SK-N-MC (cell line): ENCODE data around the gene DNAAF5.
"Not testable (repeated sequence)": the region's sequence is repeated elsewhere in the genome, so short reads cannot be mapped to it uniquely, and the experiment has no call there.

ENCODE experiments used
- DNase-seq: peaks from one replicate; pipeline ENCODE4 v3.0.0-alpha.2; 2011; ENCODE audit warnings: low read depth, low spot score
- H3K27ac ChIP-seq: fragments of 200-600 bp; sonication (generic); 2 replicates; pipeline ENCODE4 v1.5.1; 2016; ENCODE audit warnings: mixed run types
- H3K36me3 ChIP-seq: fragments of 200-600 bp; sonication (generic); 2 replicates; pipeline ENCODE4 v1.6.1; 2017; ENCODE audit warnings: antibody characterized with exemption, low read length, mixed read lengths; ENCODE audit not compliant: insufficient read depth
- H3K4me3 ChIP-seq: fragments of 200-600 bp; sonication (generic); 2 replicates; pipeline ENCODE4 v1.5.1; 2016
- H3K9ac ChIP-seq: fragments of 200-600 bp; sonication (generic); 2 replicates; pipeline ENCODE4 v1.8.0; 2017; ENCODE audit warnings: mixed run types, mixed read lengths; ENCODE audit not compliant: insufficient read length
- H3K9me3 ChIP-seq: fragments of 200-600 bp; sonication (generic); 2 replicates; pipeline ENCODE4 v1.6.1; 2017; ENCODE audit warnings: low read depth, mild to moderate bottlenecking, antibody characterized with exemption, low read length, moderate library complexity, mixed read lengths
- EZH2 ChIP-seq: fragments of 200-600 bp; sonication (generic); IDR thresholded peaks from one replicate; pipeline ENCODE4 v1.6.1; 2017; ENCODE audit warnings: antibody characterized with exemption
- FOXP2 ChIP-seq: optimal IDR thresholded peaks from 2 replicates; pipeline ENCODE3; 2011; ENCODE audit warnings: mild to moderate bottlenecking, moderate library complexity; ENCODE audit not compliant: insufficient read depth; ENCODE audit errors: extremely low read length, control extremely low read depth
- POLR2AphosphoS5 ChIP-seq: IDR thresholded peaks from 2 replicates; pipeline ENCODE4 v1.6.1; 2012; ENCODE audit warnings: mild to moderate bottlenecking, low read depth, low read length, borderline replicate concordance

Gene DNAAF5

GRCh38 chr7:739983-740942 is 13.8 kb downstream of the DNAAF5 start:
- no peak overlapping the region for H3K27ac ChIP-seq
- no peak overlapping the region for H3K4me3 ChIP-seq
- H3K9me3 ChIP-seq = no peaks in the 10 kb centered on the region
- TF ChIP-seq EZH2 (no peak), POLR2AphosphoS5 (no peak), FOXP2 (no peak)
- H3K36me3 ChIP-seq = peaks cover 30% of the 10 kb centered on the region; the same call in 1 of the 2 replicates
- H3K9ac ChIP-seq = no peak overlapping the region
- DNase-seq = no peak

- TF ChIP-seq POLR2AphosphoS5 (no peak), FOXP2 (no peak), EZH2 (no peak)
Observed at GRCh38 chr7:741191-741671, 14.7 kb downstream of the DNAAF5 start.

GRCh38 chr7:741850-742249 is 15.4 kb downstream of the DNAAF5 start:
- no peaks in the 10 kb centered on the region for H3K9me3 ChIP-seq
- H3K27ac ChIP-seq = no peak overlapping the region
- peaks cover 34% of the 10 kb centered on the region; the same call in 1 of the 2 replicates for H3K36me3 ChIP-seq
- H3K4me3 ChIP-seq = no peak overlapping the region
- no peak for DNase-seq
- TF ChIP-seq EZH2 (no peak), FOXP2 (no peak), POLR2AphosphoS5 (no peak)
- no peak overlapping the region for H3K9ac ChIP-seq

More at GRCh38 chr7:741191-741671, 14.7 kb downstream of the DNAAF5 start:
- H3K4me3 ChIP-seq = no peak overlapping the region
- no peaks in the 10 kb centered on the region for H3K9me3 ChIP-seq
- no peak overlapping the region for H3K9ac ChIP-seq
- DNase-seq = no peak
- H3K36me3 ChIP-seq = peaks cover 34% of the 10 kb centered on the region; the same call in 1 of the 2 replicates
- H3K27ac ChIP-seq = no peak overlapping the region

GRCh38 chr7:742791-743190 is 16.3 kb downstream of the DNAAF5 start:
- DNase-seq = no peak
- no peaks in the 10 kb centered on the region for H3K9me3 ChIP-seq
- no peak overlapping the region for H3K9ac ChIP-seq
- H3K36me3 ChIP-seq = peaks cover 34% of the 10 kb centered on the region; the same call in 1 of the 2 replicates
- H3K4me3 ChIP-seq = no peak overlapping the region
- TF ChIP-seq FOXP2 (no peak), POLR2AphosphoS5 (no peak), EZH2 (no peak)
- no peak overlapping the region for H3K27ac ChIP-seq

- not testable (repeated sequence) for H3K9me3 ChIP-seq, H3K27ac ChIP-seq, H3K4me3 ChIP-seq, DNase-seq, H3K9ac ChIP-seq
- H3K36me3 ChIP-seq = peaks cover 34% of the 10 kb centered on the region; the same call in 1 of the 2 replicates
Observed at GRCh38 chr7:743341-744127, 17.0 kb downstream of the DNAAF5 start.

- DNase-seq, H3K9ac ChIP-seq, H3K4me3 ChIP-seq, H3K9me3 ChIP-seq, H3K27ac ChIP-seq: not testable (repeated sequence)
- H3K36me3 ChIP-seq = peaks cover 34% of the 10 kb centered on the region; the same call in 1 of the 2 replicates
Observed at GRCh38 chr7:744128-744520, 17.6 kb downstream of the DNAAF5 start.

GRCh38 chr7:744854-745430 is 18.4 kb downstream of the DNAAF5 start:
- no peak for TF ChIP-seq POLR2AphosphoS5
- no peak for TF ChIP-seq EZH2
- no peak for TF ChIP-seq FOXP2
- H3K9me3 ChIP-seq = no peaks in the 10 kb centered on the region
- peaks cover 33% of the 10 kb centered on the region; the same call in 1 of the 2 replicates for H3K36me3 ChIP-seq
- no peak for DNase-seq
- H3K4me3 ChIP-seq = no peak overlapping the region
- no peak overlapping the region for H3K27ac ChIP-seq
- H3K9ac ChIP-seq = no peak overlapping the region
